Kidney (tissue), 14 donors: Measurements from ENCODE around the gene DPM3. TPM values are rescaled to one million over a fixed set of nuclear protein-coding genes. Genes with fewer than 3 reads are reported as not detected.

Experiments used
- DNase-seq, 5 donors: peaks; one replicate each; pipeline ENCODE4 v3.0.0-alpha.2; 2013 to 2020
- FAIRE-seq: peaks from 2 replicates; lab custom pipeline; 2012; peaks lifted over from hg19 to GRCh38; lab: Jason Lieb, UNC
- H3K27ac ChIP-seq, 2 donors: one replicate each; pipeline ENCODE4 v1.7.0; 2013; ENCODE audit warnings: low read depth in 2 of 2, low read length in 2 of 2, inconsistent platforms in 1 of 2
- H3K27me3 ChIP-seq: one replicate; pipeline ENCODE4 v1.7.1; 2013; ENCODE audit warnings: low read length, inconsistent platforms; ENCODE audit not compliant: control insufficient read depth, insufficient read depth
- H3K36me3 ChIP-seq, 3 donors: one replicate each; pipeline versions ENCODE4 v1.7.0 to v1.7.1; 2013; ENCODE audit warnings: low read length in 3 of 3, control low read depth in 1 of 3, inconsistent platforms in 1 of 3; ENCODE audit not compliant: insufficient read depth in 3 of 3, control insufficient read depth in 2 of 3
- H3K4me1 ChIP-seq, 3 donors: one replicate each; pipeline versions ENCODE4 v1.7.0 to v1.7.1; 2013; ENCODE audit warnings: low read length in 3 of 3, inconsistent platforms in 1 of 3, low read depth in 1 of 3; ENCODE audit not compliant: control insufficient read depth in 2 of 3, insufficient read depth in 2 of 3
- H3K4me3 ChIP-seq, 3 donors: one replicate each; pipeline versions ENCODE4 v1.7.0 to v1.8.1; 2013; ENCODE audit warnings: low read length in 3 of 3, control low read depth in 1 of 3, inconsistent platforms in 1 of 3
- H3K9ac ChIP-seq, 3 donors: one replicate each; pipeline versions ENCODE4 v1.7.0 to v1.7.1; 2013; ENCODE audit warnings: low read length in 3 of 3, control low read depth in 1 of 3, inconsistent platforms in 1 of 3
- H3K9me3 ChIP-seq, 3 donors: one replicate each; pipeline versions ENCODE4 v1.7.0 to v1.7.1; 2013; ENCODE audit warnings: low read length in 3 of 3, control low read depth in 1 of 3, inconsistent platforms in 1 of 3; ENCODE audit not compliant: control insufficient read depth in 2 of 3, insufficient read depth in 1 of 3
- intact Hi-C: fragments of 100-400 bp; cut with DNase I; formaldehyde crosslinking; loops from one replicate; pipeline ENCODE4 v1.11.1; 2022
- polyA plus RNA-seq: library from polyadenylated mRNA; stranded (reverse); fragments of 350-450 nt; fragmentation: Illumina TruSeq; extraction: RNeasy Lipid Tissue Mini Kit (QIAGEN cat#74804); gene quantifications from one replicate; pipeline ENCODE4 v1.2.3, GENCODE V29; 2014; ENCODE audit warnings: low read depth, low replicate concordance; ENCODE audit not compliant: insufficient read depth
- total RNA-seq: library from RNA; stranded (reverse); fragmentation: NEBNext Ultra II Directional; extraction: Animal tissue kit (Norgen Biotek cat#: 25700); gene quantifications from one replicate; pipeline ENCODE4 v1.2.1, GENCODE V29; 2021
- TF ChIP-seq, protein P1 (sequence below): IDR thresholded peaks from 3 replicates; pipeline ENCODE4 v1.5.1; 2012; ENCODE audit warnings: mild to moderate bottlenecking, moderate library complexity, borderline replicate concordance; ENCODE audit not compliant: insufficient read depth; ENCODE audit errors: extremely low read depth
- donor health status: control.
- donor health status: control.
- donor health status: control.
- donor health status: control.
- donor health status: control.
- donor health status: DM: yes; HTN: yes; CAD: no.
- donor health status: Normal renal cell carcinoma (clear cell type).

The DPM3 gene
- total and polyA plus RNA-seq, 2 donors from 2014 or later = 84.4 to 237 TPM

DNA sequence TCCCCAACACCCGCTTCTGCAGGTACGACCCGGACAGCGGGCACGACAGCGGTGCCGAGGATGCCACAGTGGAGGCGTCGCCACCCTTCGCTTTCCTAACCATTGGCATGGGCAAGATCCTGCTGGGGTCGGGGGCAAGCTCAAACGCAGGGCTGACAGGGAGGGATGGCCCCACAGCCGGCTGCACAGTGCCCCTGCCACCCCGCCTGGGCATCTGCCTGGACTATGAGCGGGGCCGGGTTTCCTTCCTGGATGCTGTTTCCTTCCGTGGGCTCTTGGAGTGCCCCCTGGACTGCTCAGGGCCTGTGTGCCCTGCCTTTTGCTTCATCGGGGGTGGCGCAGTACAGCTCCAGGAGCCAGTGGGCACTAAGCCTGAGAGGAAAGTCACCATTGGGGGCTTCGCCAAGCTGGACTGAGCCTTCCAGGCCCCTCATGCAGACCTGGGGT is 43.5 kb upstream of the DPM3 start:
- Histone ChIP-seq H3K27me3 (no peaks in the 10 kb centered on the region), H3K27ac (no peak overlapping the region), H3K36me3 (no peaks in the 10 kb centered on the region), H3K9ac (no peak overlapping the region), H3K4me3 (no peak overlapping the region), H3K9me3 (no peaks in the 10 kb centered on the region), H3K4me1 (peaks cover 0 to 28% (median 7%) of the 10 kb centered on the region in 3 donors)
- DNase-seq (peak in 2 of 5 donors; percentile 31 to 80), FAIRE-seq (no peak)
- intact Hi-C loops = no loop called here
- TF ChIP-seq, protein P1, sequence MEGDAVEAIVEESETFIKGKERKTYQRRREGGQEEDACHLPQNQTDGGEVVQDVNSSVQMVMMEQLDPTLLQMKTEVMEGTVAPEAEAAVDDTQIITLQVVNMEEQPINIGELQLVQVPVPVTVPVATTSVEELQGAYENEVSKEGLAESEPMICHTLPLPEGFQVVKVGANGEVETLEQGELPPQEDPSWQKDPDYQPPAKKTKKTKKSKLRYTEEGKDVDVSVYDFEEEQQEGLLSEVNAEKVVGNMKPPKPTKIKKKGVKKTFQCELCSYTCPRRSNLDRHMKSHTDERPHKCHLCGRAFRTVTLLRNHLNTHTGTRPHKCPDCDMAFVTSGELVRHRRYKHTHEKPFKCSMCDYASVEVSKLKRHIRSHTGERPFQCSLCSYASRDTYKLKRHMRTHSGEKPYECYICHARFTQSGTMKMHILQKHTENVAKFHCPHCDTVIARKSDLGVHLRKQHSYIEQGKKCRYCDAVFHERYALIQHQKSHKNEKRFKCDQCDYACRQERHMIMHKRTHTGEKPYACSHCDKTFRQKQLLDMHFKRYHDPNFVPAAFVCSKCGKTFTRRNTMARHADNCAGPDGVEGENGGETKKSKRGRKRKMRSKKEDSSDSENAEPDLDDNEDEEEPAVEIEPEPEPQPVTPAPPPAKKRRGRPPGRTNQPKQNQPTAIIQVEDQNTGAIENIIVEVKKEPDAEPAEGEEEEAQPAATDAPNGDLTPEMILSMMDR = no peak

DNA sequence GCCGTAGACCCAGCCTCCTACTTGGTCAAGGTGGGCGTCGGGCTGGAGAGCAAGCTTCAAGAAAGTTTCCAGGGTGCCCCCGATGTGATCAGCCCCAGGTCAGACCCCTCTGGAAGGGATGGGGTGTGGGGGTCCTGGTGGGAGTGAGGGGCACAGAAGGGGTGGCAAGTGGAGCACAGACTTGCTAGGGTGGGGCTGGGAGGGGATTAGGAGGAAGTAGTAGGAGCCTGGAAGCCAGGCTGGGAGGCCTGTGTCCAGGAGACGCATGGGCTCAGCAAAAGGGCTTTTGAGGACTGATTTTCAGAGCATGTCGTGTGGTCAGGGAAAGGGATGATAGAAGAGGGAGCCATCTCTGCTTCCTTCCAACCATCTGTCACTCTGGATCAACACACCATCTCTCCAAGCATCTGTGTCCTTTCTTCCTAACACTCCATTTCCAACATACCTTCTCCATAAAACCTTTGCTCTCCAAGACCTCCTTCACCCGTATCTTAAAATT is 41.8 kb upstream of the DPM3 start:
- H3K4me1 ChIP-seq = peaks cover 0 to 22% (median 9%) of the 10 kb centered on the region in 3 donors
- no peak overlapping the region for H3K27ac ChIP-seq
- DNase-seq (peak in 1 of 5 donors; percentile 68), FAIRE-seq (no peak)
- H3K36me3 ChIP-seq = no peaks in the 10 kb centered on the region
- TF ChIP-seq, protein P1 = no peak
- H3K4me3 ChIP-seq = no peak overlapping the region
- H3K9ac ChIP-seq = no peak overlapping the region
- intact Hi-C loops = no loop called here
- H3K27me3 ChIP-seq = no peaks in the 10 kb centered on the region
- H3K9me3 ChIP-seq = no peaks in the 10 kb centered on the region

DNA sequence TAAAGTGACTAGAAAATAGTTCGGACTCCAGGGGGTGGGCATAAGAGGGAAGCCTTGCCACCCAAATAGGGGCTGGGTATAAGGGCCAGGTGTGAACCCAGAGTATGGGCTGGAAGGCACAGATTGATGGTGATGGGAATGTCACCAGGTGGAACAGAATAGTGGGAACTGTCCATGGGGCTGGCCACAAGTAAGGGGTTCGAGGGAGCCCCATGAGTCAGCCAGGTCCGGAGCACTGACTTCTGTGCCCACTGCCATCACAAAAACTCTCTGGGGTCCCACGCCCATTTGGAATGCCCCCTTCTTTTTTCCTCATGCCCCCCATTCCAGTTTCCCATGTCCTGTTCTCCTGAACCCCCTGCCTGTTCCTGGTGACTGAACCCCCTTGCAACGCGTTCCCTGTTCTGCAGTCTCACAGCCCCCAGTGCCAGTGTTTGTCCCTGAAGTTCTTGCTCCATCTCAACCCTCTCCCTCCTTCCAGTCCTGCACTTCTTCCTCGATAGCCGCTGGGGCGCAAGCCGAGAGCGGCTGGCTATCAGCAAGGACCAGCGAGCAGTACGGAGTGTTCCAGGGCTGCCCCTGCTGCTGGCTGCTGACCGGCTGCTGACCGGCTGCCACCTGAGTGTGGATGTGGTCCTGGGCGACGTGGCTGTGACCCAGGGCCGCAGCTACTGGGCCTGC is 41.2 kb upstream of the DPM3 start:
- TF ChIP-seq, protein P1 = no peak
- DNase-seq (peak in 2 of 5 donors; percentile 32 to 33), FAIRE-seq (no peak)
- Histone ChIP-seq H3K27me3 (no peaks in the 10 kb centered on the region), H3K9me3 (no peaks in the 10 kb centered on the region), H3K36me3 (no peaks in the 10 kb centered on the region), H3K4me3 (no peak overlapping the region), H3K4me1 (peaks cover 0 to 25% (median 13%) of the 10 kb centered on the region in 3 donors), H3K27ac (no peak overlapping the region), H3K9ac (no peak overlapping the region)
- intact Hi-C loops = no loop called here
